HepG2 (cell line): Measurements from ENCODE around the gene MOAP1. TPM values are rescaled to one million over a fixed set of nuclear protein-coding genes. Genes with fewer than 3 reads are reported as not detected.

Experiments used
- HDAC2 ChIP-seq: sonication (generic); formaldehyde crosslinking; IDR thresholded peaks from 2 replicates; pipeline ENCODE4 v1.4.0; 2020; ENCODE audit warnings: missing genetic modification reagents
- JARID2 ChIP-seq: sonication (generic); formaldehyde crosslinking; IDR thresholded peaks from 2 replicates; pipeline ENCODE4 v1.8.1; 2023; ENCODE audit warnings: missing genetic modification reagents, inconsistent platforms; ENCODE audit not compliant: insufficient replicate concordance
- PCBP1 ChIP-seq: fragments of 200-400 bp; formaldehyde crosslinking; IDR thresholded peaks from 2 replicates; pipeline ENCODE4 v1.6.1; 2017; ENCODE audit warnings: mild to moderate bottlenecking, low read depth, low read length, borderline replicate concordance
- POLR2AphosphoS2 ChIP-seq: IDR thresholded peaks from 2 replicates; pipeline ENCODE4 v1.6.1; 2011; ENCODE audit warnings: low read depth, low read length, improper control_type of control experiment
- RFX5 ChIP-seq: IDR thresholded peaks from 2 replicates; pipeline ENCODE4 v1.6.1; 2011; ENCODE audit warnings: low read depth, low read length, improper control_type of control experiment
- SP2 ChIP-seq: sonication (generic); formaldehyde crosslinking; IDR thresholded peaks from 2 replicates; pipeline ENCODE4 v1.5.1; 2020; ENCODE audit warnings: mild to moderate bottlenecking, missing genetic modification reagents
- ZNF337 ChIP-seq: sonication (generic); formaldehyde crosslinking; IDR thresholded peaks from 2 replicates; pipeline ENCODE4 v1.5.1; 2020; ENCODE audit warnings: missing genetic modification reagents, low read depth, mild to moderate bottlenecking, borderline replicate concordance
- ZNF33A ChIP-seq: sonication (generic); formaldehyde crosslinking; IDR thresholded peaks from 2 replicates; pipeline ENCODE4 v1.5.1; 2020; ENCODE audit warnings: missing genetic modification reagents, mild to moderate bottlenecking, moderate library complexity, borderline replicate concordance
- ZNF343 ChIP-seq: sonication (generic); formaldehyde crosslinking; IDR thresholded peaks from 2 replicates; pipeline ENCODE4 v1.4.0; 2020; ENCODE audit warnings: mild to moderate bottlenecking, missing genetic modification reagents
- polyA plus RNA-seq, 8 experiments: library from polyadenylated mRNA; depleted of rRNA in 3 of 8; stranded (reverse) in 7 of 8; unstranded in 1 of 8; fragments of >200 nt; fragmentation: Illumina TruSeq in 4 of 8; extraction: Trizol in 4 of 8; gene quantifications; 2 replicates each; pipeline versions ENCODE4 v1.2.1 to v1.2.3, GENCODE V29; 2011 to 2016; ENCODE audit warnings: low read depth in 4 of 8, missing spikeins in 1 of 8, mixed read lengths in 1 of 8; ENCODE audit not compliant: insufficient read depth in 1 of 8
- total RNA-seq, 5 experiments: library from RNA; depleted of rRNA; stranded (reverse); fragments of >200 nt; fragmentation: Illumina TruSeq; extraction: Trizol; gene quantifications; 2 replicates each; pipeline ENCODE4 v1.2.3, GENCODE V29; 2016; ENCODE audit warnings: low read depth in 1 of 5
- TF ChIP-seq, protein P1 (sequence below): conservative IDR thresholded peaks from 2 replicates; pipeline ENCODE4 v1.6.1; 2018; ENCODE audit warnings: missing genetic modification reagents
- TF ChIP-seq, protein P2 (sequence below), 2 experiments: sonication (generic) in 1 of 2; formaldehyde crosslinking in 1 of 2; IDR thresholded peaks; 2 replicates each; pipeline versions ENCODE4 v1.6.1 to v1.9.0; 2014 to 2022; ENCODE audit warnings: antibody characterized with exemption in 1 of 2, borderline replicate concordance in 1 of 2, inconsistent platforms in 1 of 2, low read depth in 1 of 2, missing genetic modification reagents in 1 of 2
- TF ChIP-seq, protein P3 (sequence below): sonication (generic); formaldehyde crosslinking; IDR thresholded peaks from 2 replicates; pipeline ENCODE4 v1.4.0; 2020; ENCODE audit warnings: mild to moderate bottlenecking, missing genetic modification reagents
- TF ChIP-seq, protein P4 (sequence below): sonication (generic); formaldehyde crosslinking; IDR thresholded peaks from 2 replicates; pipeline ENCODE4 v1.8.1; 2023; ENCODE audit warnings: mild to moderate bottlenecking, inconsistent platforms, moderate library complexity, missing genetic modification reagents, borderline replicate concordance
- TF ChIP-seq, protein P5 (sequence below): IDR thresholded peaks from 2 replicates; pipeline ENCODE4 v1.4.0; 2020; ENCODE audit warnings: mild to moderate bottlenecking, missing genetic modification reagents

Gene MOAP1
- total and polyA plus RNA-seq, 2 of the 13 experiments (the other 11 are each of a cell fraction or from before 2014, with no cell fraction given) = 14.6 to 47.0 TPM

DNA sequence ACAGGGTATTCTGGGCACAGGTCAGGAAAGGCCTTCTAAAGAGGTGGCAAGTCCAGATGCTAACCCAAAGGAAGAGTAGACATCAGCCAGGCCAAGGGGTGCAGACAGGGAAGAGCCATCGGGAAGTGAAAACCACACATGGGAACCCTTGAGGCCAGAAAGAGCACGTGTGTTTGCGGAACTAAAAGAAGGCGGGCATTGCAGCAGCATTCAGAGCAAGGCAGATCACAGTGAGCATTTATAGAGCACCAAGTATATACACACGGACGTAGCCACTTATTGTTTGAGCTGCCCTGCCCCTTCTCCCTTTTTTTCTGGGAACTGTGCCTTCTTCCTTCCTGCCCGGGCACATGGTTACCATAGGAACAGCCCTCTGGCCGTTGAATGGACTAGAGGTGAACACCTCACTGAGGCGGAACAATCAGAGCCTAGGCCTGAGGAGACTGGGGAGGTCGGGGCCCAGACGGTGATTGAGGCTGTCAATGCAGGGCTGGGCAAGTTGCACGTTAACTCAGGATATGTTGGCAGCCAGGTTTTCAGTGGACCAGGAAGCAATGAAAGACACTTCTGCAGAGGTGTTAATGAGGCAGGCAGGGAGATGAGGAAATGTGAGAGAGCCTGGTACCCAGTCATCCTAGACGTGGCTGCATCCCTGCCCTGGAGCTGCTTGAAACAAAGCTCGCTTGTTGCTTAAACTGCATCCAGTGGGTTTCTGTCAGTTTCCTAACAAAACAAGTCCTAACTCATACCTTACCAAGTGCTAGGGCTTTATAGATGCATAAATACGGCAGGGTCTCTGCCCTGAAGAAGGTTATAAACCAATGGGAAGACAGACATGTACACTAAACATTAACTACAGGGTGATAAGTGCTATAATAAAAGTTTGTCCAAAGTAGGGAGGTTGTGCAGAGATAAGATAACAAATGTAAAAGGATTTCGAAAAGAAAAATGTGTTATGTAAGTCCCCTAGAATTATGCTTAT, 34.2 kb downstream of the MOAP1 start (continued):
- TF ChIP-seq, protein P1, sequence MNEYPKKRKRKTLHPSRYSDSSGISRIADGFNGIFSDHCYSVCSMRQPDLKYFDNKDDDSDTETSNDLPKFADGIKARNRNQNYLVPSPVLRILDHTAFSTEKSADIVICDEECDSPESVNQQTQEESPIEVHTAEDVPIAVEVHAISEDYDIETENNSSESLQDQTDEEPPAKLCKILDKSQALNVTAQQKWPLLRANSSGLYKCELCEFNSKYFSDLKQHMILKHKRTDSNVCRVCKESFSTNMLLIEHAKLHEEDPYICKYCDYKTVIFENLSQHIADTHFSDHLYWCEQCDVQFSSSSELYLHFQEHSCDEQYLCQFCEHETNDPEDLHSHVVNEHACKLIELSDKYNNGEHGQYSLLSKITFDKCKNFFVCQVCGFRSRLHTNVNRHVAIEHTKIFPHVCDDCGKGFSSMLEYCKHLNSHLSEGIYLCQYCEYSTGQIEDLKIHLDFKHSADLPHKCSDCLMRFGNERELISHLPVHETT = no peak
- TF ChIP-seq PCBP1 = no peak
- TF ChIP-seq JARID2 = no peak
- no peak for TF ChIP-seq POLR2AphosphoS2
- 0 out of 2 replicates have a peak, but pooled peaks have one; percentile 8 for TF ChIP-seq HDAC2 (CRISPR knock-in tag)
- TF ChIP-seq ZNF343 (CRISPR knock-in tag) = no peak
- TF ChIP-seq, protein P2, sequence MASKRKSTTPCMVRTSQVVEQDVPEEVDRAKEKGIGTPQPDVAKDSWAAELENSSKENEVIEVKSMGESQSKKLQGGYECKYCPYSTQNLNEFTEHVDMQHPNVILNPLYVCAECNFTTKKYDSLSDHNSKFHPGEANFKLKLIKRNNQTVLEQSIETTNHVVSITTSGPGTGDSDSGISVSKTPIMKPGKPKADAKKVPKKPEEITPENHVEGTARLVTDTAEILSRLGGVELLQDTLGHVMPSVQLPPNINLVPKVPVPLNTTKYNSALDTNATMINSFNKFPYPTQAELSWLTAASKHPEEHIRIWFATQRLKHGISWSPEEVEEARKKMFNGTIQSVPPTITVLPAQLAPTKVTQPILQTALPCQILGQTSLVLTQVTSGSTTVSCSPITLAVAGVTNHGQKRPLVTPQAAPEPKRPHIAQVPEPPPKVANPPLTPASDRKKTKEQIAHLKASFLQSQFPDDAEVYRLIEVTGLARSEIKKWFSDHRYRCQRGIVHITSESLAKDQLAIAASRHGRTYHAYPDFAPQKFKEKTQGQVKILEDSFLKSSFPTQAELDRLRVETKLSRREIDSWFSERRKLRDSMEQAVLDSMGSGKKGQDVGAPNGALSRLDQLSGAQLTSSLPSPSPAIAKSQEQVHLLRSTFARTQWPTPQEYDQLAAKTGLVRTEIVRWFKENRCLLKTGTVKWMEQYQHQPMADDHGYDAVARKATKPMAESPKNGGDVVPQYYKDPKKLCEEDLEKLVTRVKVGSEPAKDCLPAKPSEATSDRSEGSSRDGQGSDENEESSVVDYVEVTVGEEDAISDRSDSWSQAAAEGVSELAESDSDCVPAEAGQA (IDR thresholded peaks at IDR 0.05; ENCODE audit: low read depth) = no peak
- TF ChIP-seq, protein P2 (CRISPR knock-in tag; IDR thresholded peaks at IDR 0.05; ENCODE audit: borderline replicate concordance) = no peak
- no peak for TF ChIP-seq RFX5
- TF ChIP-seq, protein P3, sequence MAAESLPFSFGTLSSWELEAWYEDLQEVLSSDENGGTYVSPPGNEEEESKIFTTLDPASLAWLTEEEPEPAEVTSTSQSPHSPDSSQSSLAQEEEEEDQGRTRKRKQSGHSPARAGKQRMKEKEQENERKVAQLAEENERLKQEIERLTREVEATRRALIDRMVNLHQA (CRISPR knock-in tag) = no peak
- no peak for TF ChIP-seq ZNF337 (CRISPR knock-in tag)
- TF ChIP-seq SP2 (CRISPR knock-in tag) = peak; percentile 68
- TF ChIP-seq ZNF33A (CRISPR knock-in tag) = no peak
- TF ChIP-seq, protein P4, sequence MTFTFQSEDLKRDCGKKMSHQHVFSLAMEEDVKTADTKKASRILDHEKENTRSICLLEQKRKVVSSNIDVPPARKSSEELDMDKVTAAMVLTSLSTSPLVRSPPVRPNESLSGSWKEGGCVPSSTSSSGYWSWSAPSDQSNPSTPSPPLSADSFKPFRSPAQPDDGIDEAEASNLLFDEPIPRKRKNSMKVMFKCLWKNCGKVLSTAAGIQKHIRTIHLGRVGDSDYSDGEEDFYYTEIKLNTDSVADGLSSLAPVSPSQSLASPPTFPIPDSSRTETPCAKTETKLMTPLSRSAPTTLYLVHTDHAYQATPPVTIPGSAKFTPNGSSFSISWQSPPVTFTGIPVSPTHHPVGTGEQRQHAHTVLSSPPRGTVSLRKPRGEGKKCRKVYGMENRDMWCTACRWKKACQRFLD = no peak
- TF ChIP-seq, protein P5, sequence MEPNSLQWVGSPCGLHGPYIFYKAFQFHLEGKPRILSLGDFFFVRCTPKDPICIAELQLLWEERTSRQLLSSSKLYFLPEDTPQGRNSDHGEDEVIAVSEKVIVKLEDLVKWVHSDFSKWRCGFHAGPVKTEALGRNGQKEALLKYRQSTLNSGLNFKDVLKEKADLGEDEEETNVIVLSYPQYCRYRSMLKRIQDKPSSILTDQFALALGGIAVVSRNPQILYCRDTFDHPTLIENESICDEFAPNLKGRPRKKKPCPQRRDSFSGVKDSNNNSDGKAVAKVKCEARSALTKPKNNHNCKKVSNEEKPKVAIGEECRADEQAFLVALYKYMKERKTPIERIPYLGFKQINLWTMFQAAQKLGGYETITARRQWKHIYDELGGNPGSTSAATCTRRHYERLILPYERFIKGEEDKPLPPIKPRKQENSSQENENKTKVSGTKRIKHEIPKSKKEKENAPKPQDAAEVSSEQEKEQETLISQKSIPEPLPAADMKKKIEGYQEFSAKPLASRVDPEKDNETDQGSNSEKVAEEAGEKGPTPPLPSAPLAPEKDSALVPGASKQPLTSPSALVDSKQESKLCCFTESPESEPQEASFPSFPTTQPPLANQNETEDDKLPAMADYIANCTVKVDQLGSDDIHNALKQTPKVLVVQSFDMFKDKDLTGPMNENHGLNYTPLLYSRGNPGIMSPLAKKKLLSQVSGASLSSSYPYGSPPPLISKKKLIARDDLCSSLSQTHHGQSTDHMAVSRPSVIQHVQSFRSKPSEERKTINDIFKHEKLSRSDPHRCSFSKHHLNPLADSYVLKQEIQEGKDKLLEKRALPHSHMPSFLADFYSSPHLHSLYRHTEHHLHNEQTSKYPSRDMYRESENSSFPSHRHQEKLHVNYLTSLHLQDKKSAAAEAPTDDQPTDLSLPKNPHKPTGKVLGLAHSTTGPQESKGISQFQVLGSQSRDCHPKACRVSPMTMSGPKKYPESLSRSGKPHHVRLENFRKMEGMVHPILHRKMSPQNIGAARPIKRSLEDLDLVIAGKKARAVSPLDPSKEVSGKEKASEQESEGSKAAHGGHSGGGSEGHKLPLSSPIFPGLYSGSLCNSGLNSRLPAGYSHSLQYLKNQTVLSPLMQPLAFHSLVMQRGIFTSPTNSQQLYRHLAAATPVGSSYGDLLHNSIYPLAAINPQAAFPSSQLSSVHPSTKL (CRISPR knock-in tag) = no peak
